WERI-Rb-1 (cell line): ENCODE data around the gene RPS19.
A peak's percentile ranks its signal among the peaks of the same experiment; 100 is the strongest.

ENCODE experiments used
- DNase-seq: peaks from one replicate; pipeline ENCODE4 v3.0.0-alpha.2; 2020
- H3K27ac ChIP-seq: fragments of 250-450 bp; sonication (Bioruptor Pico); 2 replicates; pipeline ENCODE4 v1.5.1; 2020; ENCODE audit warnings: mild to moderate bottlenecking, moderate library complexity
- H3K27me3 ChIP-seq: fragments of 250-450 bp; sonication (Bioruptor Pico); 2 replicates; pipeline ENCODE4 v1.5.1; 2021; ENCODE audit warnings: mild to moderate bottlenecking, low read depth, moderate library complexity; ENCODE audit not compliant: insufficient read depth, severe bottlenecking
- H3K36me3 ChIP-seq: fragments of 250-450 bp; sonication (Bioruptor Pico); 2 replicates; pipeline ENCODE4 v1.5.1; 2020; ENCODE audit warnings: mild to moderate bottlenecking, moderate library complexity
- H3K4me3 ChIP-seq: 2 replicates; pipeline ENCODE4 v1.5.1; 2011; ENCODE audit warnings: low read depth, mild to moderate bottlenecking, control low read depth, low read length
- H3K9me3 ChIP-seq: fragments of 250-450 bp; sonication (Bioruptor Pico); 2 replicates; pipeline ENCODE4 v1.5.1; 2021; ENCODE audit warnings: mild to moderate bottlenecking, moderate library complexity; ENCODE audit not compliant: severe bottlenecking
- CTCF ChIP-seq: IDR thresholded peaks from 2 replicates; pipeline ENCODE4 v1.5.1; 2011; ENCODE audit warnings: low read depth, mild to moderate bottlenecking, control low read depth, inconsistent platforms, low read length

Gene RPS19

DNA sequence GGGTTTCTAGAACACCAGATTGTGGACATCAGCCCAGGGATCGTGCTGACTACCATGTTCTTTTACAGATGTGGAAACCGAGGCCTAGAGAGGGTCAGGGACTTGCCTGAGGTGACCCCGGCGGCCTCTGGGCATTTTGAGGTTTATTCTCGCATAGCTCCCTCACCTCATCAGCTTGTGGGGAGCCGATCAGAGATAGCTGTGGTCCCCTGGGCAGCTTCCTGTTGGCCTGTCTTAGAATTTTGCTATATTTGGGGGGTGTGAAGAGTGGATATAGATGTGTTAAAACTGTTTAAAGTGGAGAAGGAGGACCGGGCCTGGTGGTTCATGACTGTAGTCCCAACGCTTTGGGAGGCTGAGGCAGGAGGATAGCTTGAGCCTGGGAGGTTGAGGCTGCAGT, 29.8 kb downstream of the RPS19 start:
- H3K36me3 ChIP-seq = no peaks in the 10 kb centered on the region
- H3K9me3 ChIP-seq = no peaks in the 10 kb centered on the region
- no peaks in the 10 kb centered on the region for H3K27me3 ChIP-seq
- H3K27ac ChIP-seq = no peak overlapping the region
- TF ChIP-seq CTCF = no peak
- DNase-seq = no peak
- no peak overlapping the region for H3K4me3 ChIP-seq

- H3K27ac ChIP-seq = no peak overlapping the region
- no peak for DNase-seq
- no peak for TF ChIP-seq CTCF
- peaks cover 5% of the 10 kb centered on the region for H3K36me3 ChIP-seq
- no peak overlapping the region for H3K4me3 ChIP-seq
- H3K9me3 ChIP-seq = no peaks in the 10 kb centered on the region
- H3K27me3 ChIP-seq = no peaks in the 10 kb centered on the region
Observed at GRCh38 chr19:41890936-41891335, 30.9 kb downstream of the RPS19 start.

- peaks cover 5% of the 10 kb centered on the region for H3K36me3 ChIP-seq
- no peak for TF ChIP-seq CTCF
Observed at GRCh38 chr19:41892173-41892902, 32.3 kb downstream of the RPS19 start.

DNA sequence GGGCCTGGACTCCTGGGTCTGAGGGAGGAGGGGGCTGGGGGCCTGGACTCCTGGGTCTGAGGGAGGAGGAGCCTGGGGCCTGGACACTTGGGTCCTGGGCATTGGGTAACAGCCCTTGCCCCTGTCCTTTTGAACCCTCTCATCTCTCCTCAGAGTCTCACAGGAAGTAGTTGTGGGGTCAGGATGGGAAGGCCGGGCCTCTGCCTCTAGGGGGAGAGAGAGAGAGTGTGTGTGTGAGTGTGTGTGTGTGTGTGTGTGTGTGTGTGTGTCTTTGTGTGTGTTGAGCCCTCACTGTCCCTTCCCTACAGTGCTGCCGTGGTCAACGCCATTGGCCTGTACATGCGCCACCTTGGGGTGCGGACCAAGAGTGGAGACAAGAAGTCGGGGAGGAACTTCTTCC, 33.8 kb downstream of the RPS19 start:
- Histone ChIP-seq H3K4me3 (no peak overlapping the region), H3K27ac (no peak overlapping the region), H3K27me3 (no peaks in the 10 kb centered on the region), H3K36me3 (peaks cover 16% of the 10 kb centered on the region), H3K9me3 (no peaks in the 10 kb centered on the region)
- DNase-seq = no peak
- TF ChIP-seq CTCF = 0 out of 2 replicates have a peak, but pooled peaks have one; percentile 23

More at GRCh38 chr19:41892173-41892902, 32.3 kb downstream of the RPS19 start:
- H3K9me3 ChIP-seq = no peaks in the 10 kb centered on the region
- DNase-seq = no peak
- no peak overlapping the region for H3K4me3 ChIP-seq
- H3K27ac ChIP-seq = no peak overlapping the region
- no peaks in the 10 kb centered on the region for H3K27me3 ChIP-seq

GRCh38 chr19:41894350-41894749, 34.3 kb downstream of the RPS19 start:
- DNase-seq = no peak
- no peak overlapping the region for H3K4me3 ChIP-seq
- H3K27me3 ChIP-seq = no peaks in the 10 kb centered on the region
- no peaks in the 10 kb centered on the region for H3K9me3 ChIP-seq
- no peak for TF ChIP-seq CTCF
- H3K36me3 ChIP-seq = peaks cover 19% of the 10 kb centered on the region
- H3K27ac ChIP-seq = no peak overlapping the region
